ENCODE results near the gene ERGIC1. TPM values are rescaled to one million over a fixed set of nuclear protein-coding genes. Genes with fewer than 3 reads are reported as not detected.
A peak's percentile ranks its signal among the peaks of the same experiment; 100 is the strongest.

Gene ERGIC1
- total RNA-seq, 4 donors from 2014 or later: 116 to 172 (median 144) TPM

DNA sequence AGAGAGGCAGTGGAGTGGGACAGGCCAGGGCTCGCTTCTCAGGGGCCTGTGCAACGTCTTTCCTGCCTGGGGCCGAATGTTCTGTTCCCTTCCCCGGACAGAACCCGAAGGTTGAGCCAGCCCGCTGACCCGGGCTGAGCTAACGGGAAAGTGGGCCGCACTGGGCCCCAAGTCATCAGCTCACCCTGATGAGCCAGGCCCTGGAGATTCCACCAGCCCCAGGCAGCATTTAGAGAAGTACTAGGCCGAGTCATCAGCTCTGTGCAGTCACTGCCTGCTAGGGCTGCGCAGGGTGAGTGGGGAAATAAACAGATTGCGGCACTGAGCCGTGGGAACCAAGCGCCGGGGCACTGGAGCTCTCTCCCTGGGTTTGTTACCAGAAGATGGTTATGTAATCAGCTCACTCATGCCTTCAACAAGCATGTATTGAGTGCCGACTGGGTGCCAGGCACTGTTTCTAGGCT lies 33.9 kb upstream of the ERGIC1 start:
- H3K4me1 ChIP-seq: peaks cover 0 to 43% (median 10%) of the 10 kb centered on the region in 3 donors
- 82% methylated on average over 8 of the region's 16 CpGs; no CpG with 5 or more reads in 1 of the 2 donors for WGBS, 2 donors (ENCODE audit: low coverage in 1 of 2)
- peak; percentile 34 for TF ChIP-seq POLR2AphosphoS5 (IDR thresholded peaks at IDR 0.05)
- no peak for TF ChIP-seq EP300 (IDR thresholded peaks at IDR 0.05)
- H3K27ac ChIP-seq: peak overlapping the region in 3 of 4 donors; percentile 45 to 90 (median 65)
- H3K9me3 ChIP-seq: no peaks in the 10 kb centered on the region
- H3K27me3 ChIP-seq: no peaks in the 10 kb centered on the region
- H3K36me3 ChIP-seq: no peaks in the 10 kb centered on the region
- ATAC-seq: peak; percentile 3
- no peak overlapping the region for H3K4me3 ChIP-seq

DNA sequence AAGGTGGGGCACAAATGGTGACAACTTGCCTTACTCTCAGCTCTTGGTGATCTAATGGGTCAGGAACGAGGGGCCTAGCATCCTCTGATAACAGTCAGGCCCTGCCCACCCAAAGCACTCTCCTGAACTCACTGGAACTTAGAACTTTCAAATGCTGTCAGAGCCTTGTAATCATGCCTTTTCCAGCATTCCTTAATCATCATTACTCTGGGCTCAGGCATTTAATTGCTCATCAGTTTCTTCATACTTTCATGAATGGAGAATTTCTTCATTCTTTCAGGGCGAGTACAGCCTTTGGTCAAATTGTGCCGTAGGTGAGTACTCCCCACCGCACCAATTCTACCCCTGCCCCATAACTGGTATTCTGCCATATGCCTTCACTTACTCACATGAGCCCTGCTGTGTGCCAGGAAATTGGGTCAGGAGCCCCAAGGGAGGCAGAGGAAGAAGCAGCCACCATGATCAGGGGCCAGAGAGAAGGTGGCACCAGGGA lies 32.8 kb upstream of the ERGIC1 start:
- no peak overlapping the region for H3K4me3 ChIP-seq
- H3K4me1 ChIP-seq: peaks cover 0 to 32% (median 5%) of the 10 kb centered on the region in 3 donors
- no peaks in the 10 kb centered on the region for H3K9me3 ChIP-seq
- H3K27me3 ChIP-seq: no peaks in the 10 kb centered on the region
- ATAC-seq: peak; percentile 72
- 57 to 63% methylated on average over 2 to 4 of the region's 4 CpGs for WGBS, 2 donors (ENCODE audit: low coverage in 1 of 2)
- no peaks in the 10 kb centered on the region for H3K36me3 ChIP-seq
- peak overlapping the region in 2 of 4 donors; percentile 58 to 90 for H3K27ac ChIP-seq
- TF ChIP-seq EP300 (IDR thresholded peaks at IDR 0.05): no peak
- TF ChIP-seq, protein P1, sequence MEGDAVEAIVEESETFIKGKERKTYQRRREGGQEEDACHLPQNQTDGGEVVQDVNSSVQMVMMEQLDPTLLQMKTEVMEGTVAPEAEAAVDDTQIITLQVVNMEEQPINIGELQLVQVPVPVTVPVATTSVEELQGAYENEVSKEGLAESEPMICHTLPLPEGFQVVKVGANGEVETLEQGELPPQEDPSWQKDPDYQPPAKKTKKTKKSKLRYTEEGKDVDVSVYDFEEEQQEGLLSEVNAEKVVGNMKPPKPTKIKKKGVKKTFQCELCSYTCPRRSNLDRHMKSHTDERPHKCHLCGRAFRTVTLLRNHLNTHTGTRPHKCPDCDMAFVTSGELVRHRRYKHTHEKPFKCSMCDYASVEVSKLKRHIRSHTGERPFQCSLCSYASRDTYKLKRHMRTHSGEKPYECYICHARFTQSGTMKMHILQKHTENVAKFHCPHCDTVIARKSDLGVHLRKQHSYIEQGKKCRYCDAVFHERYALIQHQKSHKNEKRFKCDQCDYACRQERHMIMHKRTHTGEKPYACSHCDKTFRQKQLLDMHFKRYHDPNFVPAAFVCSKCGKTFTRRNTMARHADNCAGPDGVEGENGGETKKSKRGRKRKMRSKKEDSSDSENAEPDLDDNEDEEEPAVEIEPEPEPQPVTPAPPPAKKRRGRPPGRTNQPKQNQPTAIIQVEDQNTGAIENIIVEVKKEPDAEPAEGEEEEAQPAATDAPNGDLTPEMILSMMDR (IDR thresholded peaks at IDR 0.05): no peak
- no peak for TF ChIP-seq POLR2A (IDR thresholded peaks at IDR 0.05)
- peak; percentile 78 for TF ChIP-seq POLR2AphosphoS5 (IDR thresholded peaks at IDR 0.05)

DNA sequence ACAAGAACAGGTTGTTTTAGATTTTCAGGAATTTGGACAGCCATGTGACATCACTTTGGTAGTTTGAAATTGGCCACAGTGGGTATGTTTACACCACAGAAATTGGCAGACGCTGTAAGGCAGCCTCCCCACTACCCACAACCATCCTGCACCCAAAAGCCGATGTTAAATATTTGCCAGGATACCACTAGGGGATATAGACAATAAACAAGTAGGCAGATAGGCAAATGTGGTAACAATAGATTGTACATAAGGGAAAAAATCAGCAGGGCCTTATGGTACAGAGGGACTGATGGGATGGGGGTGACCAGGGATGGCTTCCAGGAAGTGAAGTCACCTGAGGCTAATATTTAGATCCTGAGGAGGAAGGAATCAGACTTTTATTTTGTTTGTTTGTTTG lies 31.9 kb upstream of the ERGIC1 start:
- peaks cover 0 to 26% (median 4%) of the 10 kb centered on the region in 3 donors for H3K4me1 ChIP-seq
- H3K27me3 ChIP-seq: no peaks in the 10 kb centered on the region
- no peak overlapping the region for H3K4me3 ChIP-seq
- no peaks in the 10 kb centered on the region for H3K36me3 ChIP-seq
- WGBS, 2 donors (ENCODE audit: low coverage in 1 of 2): 100% methylated on average over 2 of the region's 2 CpGs; no CpG with 5 or more reads in 1 of the 2 donors
- ATAC-seq: no peak
- no peak overlapping the region for H3K27ac ChIP-seq
- no peaks in the 10 kb centered on the region for H3K9me3 ChIP-seq
- TF ChIP-seq, protein P1 (IDR thresholded peaks at IDR 0.05): no peak
- TF ChIP-seq POLR2AphosphoS5 (IDR thresholded peaks at IDR 0.05) (no peak), POLR2A (IDR thresholded peaks at IDR 0.05) (no peak), EP300 (IDR thresholded peaks at IDR 0.05) (no peak)

DNA sequence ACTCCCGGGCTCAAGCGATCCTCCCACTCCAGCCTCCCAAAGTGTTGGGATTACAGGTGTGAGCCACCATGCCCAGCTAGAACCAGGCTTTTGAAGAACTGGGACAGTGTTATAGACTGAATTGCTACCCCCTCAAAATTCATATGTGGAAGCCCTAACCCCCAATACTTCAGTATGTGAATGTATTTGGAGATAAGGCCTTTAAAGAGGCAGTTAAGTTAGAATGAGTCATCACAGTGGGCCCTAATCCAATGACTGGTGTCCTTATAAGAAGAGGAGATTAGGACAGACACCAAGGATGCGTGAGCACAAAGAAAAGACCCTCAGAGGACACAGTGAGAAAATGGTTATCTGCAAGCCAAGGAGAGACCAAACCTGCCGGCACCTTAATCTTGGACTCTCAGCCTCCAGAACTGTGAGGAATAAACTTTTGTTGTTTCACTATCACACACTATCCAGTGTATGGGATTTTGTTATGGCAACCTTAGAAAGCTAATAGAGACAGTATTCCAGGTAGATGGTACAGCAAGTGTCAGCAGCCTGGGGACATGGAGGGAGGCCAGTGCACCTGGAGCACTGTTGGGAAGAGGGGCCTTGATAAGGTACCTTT lies 31.4 kb upstream of the ERGIC1 start:
- Histone ChIP-seq H3K27me3 (no peaks in the 10 kb centered on the region), H3K27ac (no peak overlapping the region), H3K4me1 (peaks cover 0 to 20% (median 4%) of the 10 kb centered on the region in 3 donors), H3K9me3 (no peaks in the 10 kb centered on the region), H3K4me3 (no peak overlapping the region), H3K36me3 (no peaks in the 10 kb centered on the region)
- 79 to 83% methylated on average over 2 to 4 of the region's 4 CpGs for WGBS, 2 donors (ENCODE audit: low coverage in 1 of 2)
- ATAC-seq: no peak
- no peak for TF ChIP-seq EP300 (IDR thresholded peaks at IDR 0.05)
- no peak for TF ChIP-seq POLR2AphosphoS5 (IDR thresholded peaks at IDR 0.05)
- TF ChIP-seq, protein P1 (IDR thresholded peaks at IDR 0.05): no peak
- no peak for TF ChIP-seq POLR2A (IDR thresholded peaks at IDR 0.05)

DNA sequence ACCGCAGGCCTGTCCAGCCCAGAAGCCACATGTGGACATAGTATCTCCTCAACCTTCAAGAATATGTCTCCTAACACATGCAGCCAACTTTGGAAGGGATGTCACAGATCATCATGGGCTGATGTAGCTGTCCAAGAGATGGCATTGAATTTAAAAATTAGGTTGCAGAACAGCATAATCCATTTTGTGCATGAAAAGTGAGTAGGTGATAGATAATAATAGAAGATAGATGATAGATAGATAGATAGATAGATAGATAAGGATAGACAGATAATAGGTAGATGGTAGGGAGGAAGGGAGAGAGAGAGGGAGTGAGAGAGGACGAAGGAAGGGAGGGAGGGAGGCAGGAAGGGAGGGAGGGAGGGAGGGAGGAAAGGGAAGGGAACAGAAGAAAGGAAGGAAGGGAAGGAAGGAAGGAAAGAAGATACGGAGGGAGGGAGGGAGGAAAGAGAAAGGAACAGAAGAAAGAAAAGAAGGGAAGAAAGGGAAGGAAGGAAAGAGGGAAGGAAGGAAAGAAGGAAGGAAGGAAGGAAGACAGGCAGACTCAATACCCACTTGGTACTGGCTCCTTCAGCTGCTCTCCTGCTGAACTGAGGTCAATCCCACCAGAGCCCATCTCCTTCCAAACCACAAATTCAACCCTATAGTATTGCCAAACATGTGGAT lies 28.9 kb upstream of the ERGIC1 start:
- H3K27ac ChIP-seq: peak overlapping the region in 1 of 4 donors; percentile 37
- H3K27me3 ChIP-seq: no peaks in the 10 kb centered on the region
- peaks cover 0 to 8% (median 0%) of the 10 kb centered on the region in 3 donors for H3K9me3 ChIP-seq
- TF ChIP-seq POLR2AphosphoS5 (IDR thresholded peaks at IDR 0.05) (no peak), POLR2A (IDR thresholded peaks at IDR 0.05) (no peak)
- H3K4me1 ChIP-seq: peaks cover 0 to 7% (median 0%) of the 10 kb centered on the region in 3 donors
- H3K4me3 ChIP-seq: no peak overlapping the region
- 83 to 89% methylated on average over 1 to 3 of the region's 3 CpGs for WGBS, 2 donors (ENCODE audit: low coverage in 1 of 2)
- H3K36me3 ChIP-seq: no peaks in the 10 kb centered on the region
- ATAC-seq: no peak

Data from gastroesophageal sphincter (tissue), 4 donors.